Activated CD8-positive, alpha-beta T cell treated with anti-CD3 and anti-CD28 coated beads for 36 hours (primary cell): Measurements from ENCODE around the gene GNL1. TPM values are rescaled to one million over a fixed set of nuclear protein-coding genes. Genes with fewer than 3 reads are reported as not detected.
A peak's percentile ranks its signal among the peaks of the same experiment; 100 is the strongest.

Source experiments
- ATAC-seq: fragments of 200-7000 bp; cut with Tn5 transposase; one replicate; pipeline ENCODE4 v1.10.0; 2021; ENCODE audit warnings: mild to moderate bottlenecking, moderate library complexity
- CTCF ChIA-PET: fragments of 350-600 bp; sonication (Branson Sonifier 250); formaldehyde crosslinking; loops from one replicate; lab custom pipeline; 2021; ENCODE audit warnings: antibody characterized with exemption; lab: Charles Lee
- POLR2A ChIA-PET: fragments of 350-600 bp; sonication (Branson Sonifier 250); formaldehyde crosslinking; loops from one replicate; lab custom pipeline; 2021; ENCODE audit warnings: antibody characterized with exemption; lab: Charles Lee
- DNase-seq: peaks from one replicate; pipeline ENCODE4 v3.0.0-alpha.2; 2020
- H3K27ac Mint-ChIP-seq: one replicate; pipeline ENCODE4 v1.8.0; 2021; ENCODE audit warnings: mild to moderate bottlenecking, mixed read lengths
- H3K27me3 Mint-ChIP-seq: one replicate; pipeline ENCODE4 v1.8.0; 2021; ENCODE audit warnings: mixed read lengths
- H3K36me3 Mint-ChIP-seq: one replicate; pipeline ENCODE4 v1.8.0; 2021; ENCODE audit warnings: low read depth, mixed read lengths
- H3K4me1 Mint-ChIP-seq: one replicate; pipeline ENCODE4 v1.8.0; 2021; ENCODE audit warnings: low read depth, mixed read lengths
- H3K4me3 Mint-ChIP-seq: one replicate; pipeline ENCODE4 v1.8.0; 2021; ENCODE audit warnings: mild to moderate bottlenecking, moderate library complexity, mixed read lengths
- H3K9me3 Mint-ChIP-seq: one replicate; pipeline ENCODE4 v1.8.0; 2021; ENCODE audit warnings: mixed read lengths
- CTCF ChIP-seq: fragments of 200-600 bp; IDR thresholded peaks from one replicate; pipeline ENCODE4 v1.8.0; 2022; ENCODE audit warnings: antibody characterized with exemption, mild to moderate bottlenecking
- intact Hi-C: fragments of 100-400 bp; cut with micrococcal nuclease; formaldehyde crosslinking; loops from one replicate; pipeline ENCODE4 v1.10.0; 2022
- total RNA-seq, 2 experiments: library from RNA; stranded (reverse); gene quantifications; one replicate each; pipeline ENCODE4 v1.2.3, GENCODE V29; 2021

GNL1 gene
- total RNA-seq, 2 experiments from 2014 or later: 107 to 122 TPM

GRCh38 chr6:30578051-30578450 is 21.8 kb upstream of the GNL1 start:
- no peak overlapping the region for H3K4me3 Mint-ChIP-seq
- no peak for ATAC-seq

GRCh38 chr6:30573113-30573512 is 16.8 kb upstream of the GNL1 start:
- H3K27me3 Mint-ChIP-seq: no peaks in the 10 kb centered on the region
- intact Hi-C loops: no loop called here

More at GRCh38 chr6:30578051-30578450, 21.8 kb upstream of the GNL1 start:
- Mint-ChIP-seq H3K36me3 (peaks cover 68% of the 10 kb centered on the region), H3K27me3 (no peaks in the 10 kb centered on the region), H3K4me1 (peaks cover 44% of the 10 kb centered on the region), H3K9me3 (no peaks in the 10 kb centered on the region), H3K27ac (peak overlapping the region; percentile 9)
- intact Hi-C loops: no loop called here
- ChIA-PET CTCF (interaction anchor here (1.2 to 3.0 kb wide), 6 partner anchors 19 to 96 kb away, joined by 3 to 19 read pairs (median 4); no protein-coding TSS in a partner anchor), POLR2A (interaction anchor here (1.0 to 3.0 kb wide), 6 partner anchors 9 to 37 kb away, joined by 3 to 15 read pairs (median 6); no protein-coding TSS in a partner anchor)
- no peak for TF ChIP-seq CTCF
- no peak for DNase-seq

GRCh38 chr6:30572148-30572547 is 15.9 kb upstream of the GNL1 start:
- TF ChIP-seq CTCF: no peak
- CTCF ChIA-PET: no interaction called here
- no peak for DNase-seq
- intact Hi-C loops: no loop called here
- peaks cover 69% of the 10 kb centered on the region for H3K4me1 Mint-ChIP-seq
- POLR2A ChIA-PET: interaction anchor here (1.1 kb wide), 1 partner anchor 20 kb away, joined by 4 read pairs; no protein-coding TSS in a partner anchor
- H3K9me3 Mint-ChIP-seq: no peaks in the 10 kb centered on the region
- peak overlapping the region; percentile 86 for H3K4me3 Mint-ChIP-seq
- peak overlapping the region; percentile 96 for H3K27ac Mint-ChIP-seq
- no peak for ATAC-seq
- H3K36me3 Mint-ChIP-seq: peaks cover 41% of the 10 kb centered on the region
- no peaks in the 10 kb centered on the region for H3K27me3 Mint-ChIP-seq

More at GRCh38 chr6:30573113-30573512, 16.8 kb upstream of the GNL1 start:
- TF ChIP-seq CTCF: no peak
- POLR2A ChIA-PET: interaction anchor here (0.5 to 1.7 kb wide), 7 partner anchors 10 to 43 kb away, joined by 3 to 6 read pairs (median 3); no protein-coding TSS in a partner anchor
- Mint-ChIP-seq H3K4me3 (peak overlapping the region; percentile 86), H3K36me3 (peaks cover 51% of the 10 kb centered on the region), H3K9me3 (no peaks in the 10 kb centered on the region), H3K27ac (peak overlapping the region; percentile 57), H3K4me1 (peaks cover 72% of the 10 kb centered on the region)
- CTCF ChIA-PET: interaction anchor here (1.6 kb wide), 1 partner anchor 89 kb away, joined by 7 read pairs; no protein-coding TSS in a partner anchor
- ATAC-seq: no peak
- DNase-seq: no peak

GRCh38 chr6:30571762-30572082 is 15.4 kb upstream of the GNL1 start:
- Mint-ChIP-seq H3K9me3 (no peaks in the 10 kb centered on the region), H3K36me3 (peaks cover 37% of the 10 kb centered on the region), H3K4me1 (peaks cover 67% of the 10 kb centered on the region), H3K27ac (peak overlapping the region; percentile 96), H3K4me3 (peak overlapping the region; percentile 86), H3K27me3 (no peaks in the 10 kb centered on the region)
- ATAC-seq: no peak
- DNase-seq: no peak
- POLR2A ChIA-PET: interaction anchor here (0.6 to 2.9 kb wide), 6 partner anchors 9 to 81 kb away, joined by 3 to 34 read pairs (median 6); partner anchors contain the start of genes GNL1, MRPS18B and PRR3
- TF ChIP-seq CTCF: no peak
- CTCF ChIA-PET: interaction anchor here (1.2 to 3.1 kb wide), 4 partner anchors 25 to 88 kb away, joined by 3 to 14 read pairs (median 9); no protein-coding TSS in a partner anchor
- intact Hi-C loops: no loop called here
